Stimulated activated naive CD8-positive, alpha-beta T cell treated with anti-CD3 and anti-CD28 coated beads, Interleukin-15, amount 100 ng/mL, for 72 hours (primary cell): ENCODE data around the gene PUM1.
"Not testable (repeated sequence)": the region's sequence is repeated elsewhere in the genome, so short reads cannot be mapped to it uniquely, and the experiment has no call there.

Experiments
- ATAC-seq: fragments of 150-1000 bp; cut with Tn5 transposase; 2 replicates; pipeline ENCODE4 v1.10.0; 2021; ENCODE audit warnings: mild to moderate bottlenecking, moderate library complexity
- DNase-seq, 2 donors: peaks; one replicate each; pipeline ENCODE4 v3.0.0; 2021 to 2022
- H3K27ac Mint-ChIP-seq, 2 donors: one replicate each; pipeline ENCODE4 v1.8.0; 2022; ENCODE audit warnings: mild to moderate bottlenecking in 2 of 2, mixed read lengths in 2 of 2, moderate library complexity in 2 of 2
- H3K27me3 Mint-ChIP-seq: one replicate; pipeline ENCODE4 v1.8.0; 2022; ENCODE audit warnings: mixed read lengths
- H3K4me1 Mint-ChIP-seq: one replicate; pipeline ENCODE4 v1.8.0; 2022; ENCODE audit warnings: mild to moderate bottlenecking, mixed read lengths
- H3K4me3 Mint-ChIP-seq, 2 donors: one replicate each; pipeline ENCODE4 v1.8.0; 2022; ENCODE audit warnings: mild to moderate bottlenecking in 2 of 2, mixed read lengths in 2 of 2, moderate library complexity in 1 of 2
- H3K9me3 Mint-ChIP-seq, 2 donors: one replicate each; pipeline ENCODE4 v1.8.0; 2022; ENCODE audit warnings: mixed read lengths in 2 of 2

The PUM1 gene

DNA sequence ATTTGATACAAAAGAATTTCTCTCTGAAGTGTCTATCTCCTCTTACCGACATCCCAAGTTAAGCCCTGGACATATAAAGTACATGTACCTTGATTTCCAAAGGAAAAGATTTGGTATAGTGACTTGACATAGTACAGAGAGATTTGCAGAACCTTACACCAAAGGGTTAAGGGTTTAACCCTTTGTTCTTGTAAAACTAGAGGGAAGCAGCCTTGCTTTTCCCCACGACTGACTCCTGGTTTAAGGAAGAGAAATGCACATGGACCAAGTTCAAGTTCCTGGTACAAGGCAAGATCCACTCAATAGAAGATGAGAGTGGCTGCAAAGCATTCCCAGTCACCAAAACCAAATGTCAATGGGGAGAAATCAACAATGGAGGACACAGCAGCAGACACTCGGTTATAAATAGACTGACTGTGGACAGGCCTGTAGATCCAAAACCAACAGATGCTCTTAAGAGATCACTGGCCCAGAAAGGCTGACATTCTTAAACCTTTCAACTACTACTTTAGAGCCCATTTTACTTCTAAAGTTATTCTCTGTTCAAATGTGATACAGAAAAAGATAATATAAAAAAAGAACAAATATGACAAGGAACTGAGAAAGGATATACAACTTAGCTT lies 69.4 kb downstream of the PUM1 start:
- H3K27me3 Mint-ChIP-seq: no peaks in the 10 kb centered on the region
- DNase-seq (no peak), ATAC-seq (no peak)
- H3K9me3 Mint-ChIP-seq: no peaks in the 10 kb centered on the region
- H3K4me1 Mint-ChIP-seq: peaks cover 25% of the 10 kb centered on the region
- no peak overlapping the region for H3K27ac Mint-ChIP-seq
- no peak overlapping the region for H3K4me3 Mint-ChIP-seq

DNA sequence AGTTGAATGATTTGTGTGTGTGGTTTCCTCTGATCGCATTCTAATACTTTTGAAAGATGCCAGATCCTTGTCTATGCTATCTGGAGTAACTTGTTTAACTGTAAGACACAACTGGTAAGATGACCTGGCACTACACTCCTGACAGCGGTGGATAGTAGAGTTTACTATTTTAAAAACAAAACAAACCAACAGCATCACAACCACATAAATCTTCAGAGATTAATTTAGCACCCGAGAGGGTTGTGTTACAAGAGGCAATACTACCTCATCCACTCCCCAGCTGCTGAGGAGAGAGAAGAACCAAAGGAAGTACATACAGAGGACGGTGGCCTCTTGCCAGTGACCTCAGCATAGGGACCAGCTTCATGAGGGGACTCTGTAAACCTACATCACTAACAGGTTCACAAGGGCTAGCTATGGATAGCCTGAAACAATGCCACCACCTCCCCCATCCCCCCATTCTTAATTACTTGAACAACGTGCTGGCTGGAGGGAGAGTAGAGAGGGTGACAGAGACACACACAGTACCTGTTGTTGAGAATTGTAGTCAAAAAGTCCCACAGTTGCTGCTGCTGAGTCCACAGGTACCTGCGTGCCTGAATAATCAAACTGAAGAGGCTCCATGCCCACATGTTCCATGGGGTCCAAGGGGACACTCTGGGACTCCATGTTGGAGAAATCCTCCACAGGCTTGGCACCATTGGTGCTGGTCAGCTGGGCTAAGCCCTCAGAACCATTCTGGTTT lies 73.5 kb downstream of the PUM1 start:
- H3K27me3 Mint-ChIP-seq: no peaks in the 10 kb centered on the region
- no peak overlapping the region for H3K4me3 Mint-ChIP-seq
- DNase-seq: no peak
- no peak for ATAC-seq
- H3K9me3 Mint-ChIP-seq: peaks cover 6 to 8% of the 10 kb centered on the region in 2 donors
- H3K4me1 Mint-ChIP-seq: peaks cover 39% of the 10 kb centered on the region
- no peak overlapping the region for H3K27ac Mint-ChIP-seq

DNA sequence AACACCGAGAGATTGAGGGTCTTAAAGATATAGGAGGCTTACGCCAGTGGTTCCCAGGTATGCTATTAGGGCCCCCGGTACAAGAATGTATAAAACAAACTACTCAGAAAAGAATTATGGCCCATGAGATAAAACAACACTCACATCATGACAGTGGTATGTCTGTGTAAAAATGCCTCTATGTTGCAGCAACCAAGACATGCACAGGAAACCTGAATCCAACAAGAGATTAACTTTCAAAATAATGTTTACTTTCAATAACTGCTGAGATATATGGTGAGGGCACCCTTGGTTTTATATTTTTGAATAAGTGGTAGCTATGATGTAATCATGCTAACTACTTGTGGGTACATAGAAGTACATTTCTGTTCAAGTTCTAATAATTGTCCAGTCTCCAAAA lies 74.9 kb downstream of the PUM1 start:
- DNase-seq (no peak), ATAC-seq (no peak)
- peak overlapping the region in 1 of 2 donors; percentile 21 for H3K27ac Mint-ChIP-seq
- peaks cover 39% of the 10 kb centered on the region for H3K4me1 Mint-ChIP-seq
- H3K9me3 Mint-ChIP-seq: peaks cover 6 to 8% of the 10 kb centered on the region in 2 donors
- H3K27me3 Mint-ChIP-seq: no peaks in the 10 kb centered on the region
- H3K4me3 Mint-ChIP-seq: no peak overlapping the region

DNA sequence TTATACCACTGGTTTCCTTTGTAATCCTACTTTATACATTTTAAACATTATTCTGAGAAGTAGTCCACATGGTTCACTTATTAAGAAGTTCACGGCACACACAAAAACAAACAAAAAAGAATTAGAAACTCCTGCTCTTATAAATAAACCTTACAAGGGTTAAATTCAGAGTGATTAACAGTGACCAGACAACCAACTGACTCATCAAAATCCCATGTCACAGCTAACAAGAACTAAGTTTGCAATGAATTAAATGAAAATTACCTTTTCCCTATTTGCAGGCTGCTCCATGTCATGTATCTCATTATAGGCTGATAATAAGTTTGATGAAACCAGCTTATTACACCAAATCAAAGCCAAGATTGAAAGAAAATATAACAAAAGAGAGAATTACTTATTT lies 77.5 kb downstream of the PUM1 start:
- Mint-ChIP-seq H3K4me3 (no peak overlapping the region), H3K27ac (peak overlapping the region; percentile 2 to 20), H3K4me1 (peaks cover 36% of the 10 kb centered on the region), H3K9me3 (peaks cover 6 to 8% of the 10 kb centered on the region in 2 donors), H3K27me3 (no peaks in the 10 kb centered on the region)
- ATAC-seq: no peak
- no peak for DNase-seq

DNA sequence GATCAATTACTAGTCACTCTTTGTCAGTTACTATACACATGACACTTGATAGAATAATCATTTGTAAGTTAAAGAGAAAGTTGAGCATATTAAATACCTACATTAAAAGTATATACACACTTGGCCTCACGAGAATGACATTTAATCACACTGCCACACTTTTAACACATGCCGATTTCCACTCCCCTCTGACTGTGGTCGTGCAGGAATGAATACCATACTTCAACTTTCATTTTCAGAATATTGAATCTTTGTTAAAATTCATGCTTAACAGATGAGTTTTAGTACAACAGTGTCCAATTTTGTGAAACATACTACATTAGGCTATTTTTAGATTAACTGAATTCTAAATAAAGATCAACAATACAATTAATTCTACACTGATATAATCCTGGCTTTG lies 78.8 kb downstream of the PUM1 start:
- H3K27ac Mint-ChIP-seq: no peak overlapping the region
- ATAC-seq (no peak), DNase-seq (no peak)
- peaks cover 6 to 8% of the 10 kb centered on the region in 2 donors for H3K9me3 Mint-ChIP-seq
- no peaks in the 10 kb centered on the region for H3K27me3 Mint-ChIP-seq
- peaks cover 33% of the 10 kb centered on the region for H3K4me1 Mint-ChIP-seq
- no peak overlapping the region for H3K4me3 Mint-ChIP-seq

DNA sequence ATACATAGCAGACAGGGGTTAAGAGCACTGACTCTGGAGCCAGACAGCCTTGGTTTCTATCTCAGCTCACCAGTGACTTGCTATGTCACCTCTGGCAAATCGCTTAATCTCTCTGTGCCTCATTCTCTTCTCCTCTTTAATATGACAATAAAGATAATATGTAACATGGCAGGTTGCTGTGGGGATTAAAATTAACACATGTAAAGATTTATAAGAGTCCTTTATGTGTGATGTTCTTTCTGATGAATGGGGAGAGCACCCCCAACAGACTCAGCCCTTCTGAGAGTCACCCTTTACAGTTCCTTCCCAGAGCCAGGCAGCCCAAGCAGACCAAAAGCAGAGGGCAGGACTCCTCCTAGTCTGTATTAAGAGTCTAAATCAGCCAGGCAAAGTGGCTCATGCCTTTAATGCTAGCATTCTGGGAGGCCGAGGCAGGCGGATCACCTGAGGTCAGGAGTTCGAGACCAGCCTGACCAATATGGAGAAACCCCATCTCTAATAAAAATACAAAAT lies 80.5 kb downstream of the PUM1 start:
- H3K9me3 Mint-ChIP-seq: peaks cover 3% of the 10 kb centered on the region in 2 donors
- H3K27me3 Mint-ChIP-seq: no peaks in the 10 kb centered on the region
- H3K4me3 Mint-ChIP-seq: no peak overlapping the region
- peaks cover 25% of the 10 kb centered on the region for H3K4me1 Mint-ChIP-seq
- ATAC-seq: no peak
- DNase-seq: no peak
- H3K27ac Mint-ChIP-seq: peak overlapping the region; percentile 71 to 89

DNA sequence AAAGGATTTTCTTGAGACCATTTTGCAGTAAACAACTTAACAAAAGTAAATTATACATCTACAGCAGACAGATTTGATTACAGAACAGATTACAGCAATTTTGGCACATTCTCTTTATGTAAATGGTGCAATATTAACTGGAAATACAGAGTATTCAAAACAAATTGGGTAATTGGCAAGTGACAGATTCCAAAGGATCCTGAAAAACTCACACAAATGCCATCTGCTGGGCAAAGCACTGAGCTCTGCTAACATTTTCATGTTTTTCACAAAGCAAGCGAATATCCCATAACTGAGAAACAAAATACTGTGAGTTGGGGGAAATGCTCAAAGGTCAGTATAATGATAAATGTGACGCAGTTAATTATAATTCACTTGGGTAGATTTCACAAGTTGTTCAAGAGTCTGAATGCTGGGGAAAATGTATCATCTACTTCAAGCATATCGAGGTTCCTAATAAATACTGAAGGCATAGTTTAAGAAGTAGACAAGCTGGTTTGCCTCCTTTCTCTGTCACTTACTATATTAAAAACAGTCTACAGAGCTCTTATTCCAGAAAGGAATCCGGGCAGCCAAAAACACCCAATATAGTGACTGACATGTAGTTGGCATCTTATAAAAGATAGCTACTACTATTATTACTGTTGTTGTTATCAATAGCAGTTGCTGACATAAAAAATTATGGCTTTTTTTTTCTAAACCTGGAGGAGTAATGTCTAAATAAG lies 81.2 kb downstream of the PUM1 start:
- H3K4me3 Mint-ChIP-seq: no peak overlapping the region
- no peaks in the 10 kb centered on the region for H3K9me3 Mint-ChIP-seq
- ATAC-seq: no peak
- H3K27ac Mint-ChIP-seq: no peak overlapping the region
- no peak for DNase-seq
- H3K4me1 Mint-ChIP-seq: peaks cover 26% of the 10 kb centered on the region
- H3K27me3 Mint-ChIP-seq: no peaks in the 10 kb centered on the region

DNA sequence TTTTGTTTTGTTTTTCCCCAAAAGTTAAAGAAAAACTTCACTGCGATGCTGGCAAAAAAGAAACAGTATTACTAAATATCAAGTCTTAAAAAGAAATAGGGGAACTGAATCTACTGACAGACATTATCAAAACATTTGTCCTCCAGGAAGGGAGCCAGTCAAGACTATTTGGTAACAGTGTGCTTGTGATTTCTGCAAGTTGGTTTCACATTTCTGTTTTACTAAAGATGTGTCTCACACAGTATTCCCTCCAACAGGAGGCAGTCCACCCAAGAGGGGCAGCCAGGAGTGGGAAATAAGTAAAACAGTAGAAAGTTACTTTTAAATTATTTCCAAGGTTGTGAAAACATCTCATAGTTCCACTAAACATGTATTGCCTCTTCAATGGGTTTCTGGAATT lies 82.6 kb downstream of the PUM1 start:
- peaks cover 29% of the 10 kb centered on the region for H3K4me1 Mint-ChIP-seq
- H3K9me3 Mint-ChIP-seq: no peaks in the 10 kb centered on the region
- no peak overlapping the region for H3K4me3 Mint-ChIP-seq
- DNase-seq (no peak), ATAC-seq (no peak)
- peak overlapping the region in 1 of 2 donors; percentile 6 for H3K27ac Mint-ChIP-seq
- H3K27me3 Mint-ChIP-seq: no peaks in the 10 kb centered on the region

DNA sequence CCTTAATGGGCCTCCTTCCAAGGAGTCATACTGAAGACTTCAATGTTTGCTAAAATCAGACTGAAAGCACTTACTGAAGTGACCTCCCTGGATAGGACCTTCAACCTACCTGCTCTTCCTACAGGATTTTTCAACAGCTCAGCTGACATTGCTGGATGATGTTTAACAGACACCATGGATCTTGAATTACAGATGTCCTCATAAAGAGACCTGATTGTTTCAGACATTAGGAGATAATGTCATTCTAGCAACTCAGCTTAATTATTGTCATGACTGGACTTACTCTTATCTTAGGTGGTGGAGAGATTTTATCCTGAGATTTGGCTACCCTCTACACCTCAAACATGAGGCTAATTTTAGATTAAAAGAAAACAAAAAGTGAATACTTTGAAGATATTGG lies 83.1 kb downstream of the PUM1 start:
- ATAC-seq (no peak), DNase-seq (no peak)
- no peak overlapping the region for H3K4me3 Mint-ChIP-seq
- no peaks in the 10 kb centered on the region for H3K9me3 Mint-ChIP-seq
- H3K27me3 Mint-ChIP-seq: no peaks in the 10 kb centered on the region
- H3K27ac Mint-ChIP-seq: no peak overlapping the region
- H3K4me1 Mint-ChIP-seq: peaks cover 33% of the 10 kb centered on the region

DNA sequence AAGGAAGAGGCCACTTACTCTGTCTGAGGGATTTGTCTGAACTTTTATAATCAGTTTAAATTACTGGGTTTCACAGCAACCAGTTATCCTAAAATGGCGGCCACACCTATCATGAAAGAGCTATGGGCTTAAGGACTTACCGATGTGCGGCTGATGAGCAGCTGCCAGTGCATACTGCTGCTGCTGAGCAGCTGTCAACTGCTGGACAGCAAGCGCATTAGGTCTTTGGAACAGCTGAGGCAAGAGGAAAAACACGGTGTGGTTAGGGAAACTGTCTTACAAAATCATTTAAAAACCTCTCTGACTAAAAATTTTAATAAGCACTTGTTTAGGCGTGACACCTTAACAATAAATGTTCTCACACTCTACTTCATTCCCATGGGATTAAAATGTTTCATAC lies 84.3 kb downstream of the PUM1 start:
- H3K27me3 Mint-ChIP-seq: no peaks in the 10 kb centered on the region
- no peaks in the 10 kb centered on the region for H3K9me3 Mint-ChIP-seq
- no peak overlapping the region for H3K27ac Mint-ChIP-seq
- no peak overlapping the region for H3K4me3 Mint-ChIP-seq
- DNase-seq (no peak), ATAC-seq (no peak)
- H3K4me1 Mint-ChIP-seq: peaks cover 46% of the 10 kb centered on the region

DNA sequence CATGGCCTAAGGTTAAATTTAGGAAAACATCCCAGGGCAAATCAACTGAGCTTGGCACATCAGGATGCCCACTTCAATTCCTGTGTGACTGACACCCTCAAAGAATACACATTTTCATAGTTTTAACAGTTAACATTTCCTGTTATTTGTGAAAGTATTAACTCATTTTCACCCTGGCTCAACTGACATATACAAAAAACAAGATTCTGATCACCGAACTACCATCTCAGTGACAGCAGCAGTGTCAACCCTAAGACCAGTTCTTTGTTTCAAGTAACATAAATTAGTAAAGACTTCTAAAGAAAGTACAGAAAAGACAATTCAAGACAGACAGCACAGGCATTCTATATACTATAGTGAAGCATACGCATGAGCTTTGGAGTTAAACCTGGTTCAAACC lies 88.0 kb downstream of the PUM1 start:
- peak overlapping the region; percentile 90 to 91 for H3K27ac Mint-ChIP-seq
- H3K27me3 Mint-ChIP-seq: no peaks in the 10 kb centered on the region
- no peak for DNase-seq
- H3K4me3 Mint-ChIP-seq: peak overlapping the region in 1 of 2 donors; percentile 5
- ATAC-seq: peak; percentile 33
- no peaks in the 10 kb centered on the region for H3K9me3 Mint-ChIP-seq
- H3K4me1 Mint-ChIP-seq: peaks cover 43% of the 10 kb centered on the region

DNA sequence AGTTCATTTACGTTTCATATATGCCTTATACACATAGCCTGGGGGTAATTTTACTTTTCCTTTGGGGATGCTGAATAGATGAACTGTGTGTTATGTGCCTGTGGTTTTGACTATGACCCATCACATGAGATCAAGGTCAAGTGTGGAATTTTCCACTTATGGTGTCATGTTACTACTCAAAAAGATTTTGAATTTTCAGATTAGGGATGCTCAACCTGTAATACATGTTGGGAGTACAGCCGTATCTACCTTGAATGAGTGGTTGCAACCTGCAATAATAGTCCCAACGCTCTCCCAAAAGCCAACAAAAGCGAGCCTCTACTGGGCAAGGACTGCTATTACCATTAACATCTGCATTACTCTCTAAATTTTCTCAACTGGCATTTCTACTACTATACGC lies 88.4 kb downstream of the PUM1 start:
- Mint-ChIP-seq H3K9me3 (no peaks in the 10 kb centered on the region), H3K4me1 (peaks cover 44% of the 10 kb centered on the region), H3K4me3 (peak overlapping the region in 1 of 2 donors; percentile 5), H3K27me3 (no peaks in the 10 kb centered on the region), H3K27ac (peak overlapping the region; percentile 90 to 91)
- ATAC-seq (peak; percentile 46), DNase-seq (no peak)

DNA sequence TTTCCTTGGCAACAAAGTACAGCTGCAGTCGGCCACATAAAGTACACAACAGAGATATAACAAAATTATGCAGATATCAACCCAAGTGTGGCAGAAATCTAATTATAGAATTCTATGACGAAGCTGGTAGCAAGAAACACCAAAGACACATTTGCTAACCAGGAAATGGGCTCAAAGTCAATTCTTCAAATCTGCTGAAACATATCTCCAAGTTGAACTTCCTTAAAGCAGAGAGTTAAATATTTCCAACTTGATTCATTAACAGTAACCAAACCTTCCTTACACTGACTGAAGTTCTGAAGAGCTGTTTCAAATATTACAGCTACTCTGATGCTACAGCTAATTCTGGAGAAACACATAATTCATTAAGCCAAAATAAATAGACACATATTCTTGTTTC lies 89.4 kb downstream of the PUM1 start:
- DNase-seq (no peak), ATAC-seq (no peak)
- H3K27ac Mint-ChIP-seq: peak overlapping the region in 1 of 2 donors; percentile 91
- H3K9me3 Mint-ChIP-seq: no peaks in the 10 kb centered on the region
- no peak overlapping the region for H3K4me3 Mint-ChIP-seq
- H3K27me3 Mint-ChIP-seq: no peaks in the 10 kb centered on the region
- peaks cover 48% of the 10 kb centered on the region for H3K4me1 Mint-ChIP-seq

DNA sequence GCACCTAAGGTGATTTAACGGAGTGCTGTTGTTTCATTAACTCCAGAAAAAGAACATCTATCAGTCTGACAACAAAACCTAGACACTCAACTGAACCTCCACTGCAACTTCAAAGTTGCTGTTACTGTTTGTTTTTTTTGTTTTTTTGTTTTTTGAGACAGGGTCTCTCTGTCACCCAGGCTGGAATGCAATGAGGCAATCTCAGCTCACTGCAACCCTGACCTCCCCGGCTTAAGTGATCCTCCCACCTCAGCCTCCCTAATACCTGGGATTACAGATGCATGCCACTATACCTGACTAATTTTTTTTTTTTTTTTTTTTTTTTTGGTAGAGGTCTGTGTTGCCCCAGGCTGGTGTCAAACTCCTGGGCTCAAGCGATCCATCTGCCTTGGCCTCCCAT lies 90.3 kb downstream of the PUM1 start:
- DNase-seq: no peak
- Mint-ChIP-seq H3K4me3 (no peak overlapping the region), H3K27ac (no peak overlapping the region), H3K27me3 (no peaks in the 10 kb centered on the region), H3K9me3 (no peaks in the 10 kb centered on the region), H3K4me1 (peaks cover 48% of the 10 kb centered on the region)
- no peak for ATAC-seq

DNA sequence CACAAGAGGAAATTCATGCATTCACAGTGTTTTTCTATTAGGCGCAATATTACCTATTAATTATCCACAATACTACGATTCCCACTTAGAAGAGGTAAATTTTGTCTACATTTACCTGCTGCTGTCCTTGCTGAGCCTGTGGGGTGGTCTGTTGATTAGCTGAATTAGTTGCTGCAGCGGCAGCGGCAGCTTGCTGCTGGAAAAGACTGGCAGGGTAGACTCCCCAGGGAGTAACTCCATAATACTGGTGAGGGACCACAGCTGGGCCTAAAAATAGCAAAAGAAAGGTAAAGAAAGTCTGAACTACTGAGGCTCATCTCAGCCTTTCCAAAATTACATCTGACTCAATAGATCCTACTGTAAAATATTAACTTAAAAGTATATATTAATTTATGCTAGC lies 91.0 kb downstream of the PUM1 start:
- ATAC-seq: no peak
- DNase-seq: no peak
- Mint-ChIP-seq H3K4me3 (no peak overlapping the region), H3K9me3 (no peaks in the 10 kb centered on the region), H3K27me3 (no peaks in the 10 kb centered on the region), H3K27ac (no peak overlapping the region), H3K4me1 (peaks cover 41% of the 10 kb centered on the region)

DNA sequence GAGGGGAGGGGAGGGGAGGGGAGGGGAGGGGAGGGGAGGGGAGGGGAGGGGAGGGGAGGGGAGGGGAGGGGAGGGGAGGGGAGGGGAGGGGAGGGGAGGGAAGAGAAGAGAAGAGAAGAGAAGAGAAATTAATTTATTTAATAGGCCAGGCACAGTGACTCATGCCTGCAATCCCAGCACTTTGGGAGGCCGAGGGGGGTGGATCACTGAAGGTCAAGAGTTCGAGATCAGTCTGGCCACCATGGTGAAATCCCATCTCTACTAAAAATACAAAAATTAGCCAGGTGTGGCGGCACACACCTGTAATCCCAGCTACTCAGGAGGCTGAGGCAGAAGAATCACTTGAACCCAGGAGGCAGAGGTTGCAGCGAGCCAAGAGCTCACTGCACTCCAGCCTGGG lies 93.2 kb downstream of the PUM1 start:
- not testable (repeated sequence) for H3K27ac Mint-ChIP-seq, H3K27me3 Mint-ChIP-seq, ATAC-seq, H3K4me3 Mint-ChIP-seq, DNase-seq, H3K9me3 Mint-ChIP-seq
- peaks cover 19% of the 10 kb centered on the region for H3K4me1 Mint-ChIP-seq
